Measurements from ENCODE around the gene HEYL. TPM values are rescaled to one million over a fixed set of nuclear protein-coding genes. Genes with fewer than 3 reads are reported as not detected.

HEYL gene
- total RNA-seq, 4 donors from 2014 or later: 0.42 to 3.0 (median 1.6) TPM

GRCh38 chr1:39623053-39623452 lies 16.4 kb downstream of the HEYL start:
- TF ChIP-seq POLR2A (IDR thresholded peaks at IDR 0.05) (no peak), CTCF (IDR thresholded peaks at IDR 0.05) (no peak)
- DNase-seq (ENCODE audit: low spot score in 2 of 2): no peak
- no peak overlapping the region for H3K4me3 ChIP-seq (ENCODE audit: low read depth, poor library complexity, severe bottlenecking)
- intact Hi-C loops (cut with DNase I; ENCODE audit: low total_unique reads): no loop called here
- WGBS, 2 donors: 41 to 59% methylated on average over 6 of the region's 6 CpGs

GRCh38 chr1:39622427-39622826 lies 17.0 kb downstream of the HEYL start:
- no peak for DNase-seq (ENCODE audit: low spot score in 2 of 2)
- H3K4me3 ChIP-seq (ENCODE audit: low read depth, poor library complexity, severe bottlenecking): no peak overlapping the region
- WGBS, 2 donors: 89 to 100% methylated on average over 3 of the region's 3 CpGs
- intact Hi-C loops (cut with DNase I; ENCODE audit: low total_unique reads): no loop called here
- no peak for TF ChIP-seq POLR2A (IDR thresholded peaks at IDR 0.05)
- no peak for TF ChIP-seq CTCF (IDR thresholded peaks at IDR 0.05)

GRCh38 chr1:39620659-39621165 lies 18.7 kb downstream of the HEYL start:
- H3K4me3 ChIP-seq (ENCODE audit: low read depth, poor library complexity, severe bottlenecking): no peak overlapping the region
- no peak for DNase-seq (ENCODE audit: low spot score in 2 of 2)
- TF ChIP-seq POLR2A (IDR thresholded peaks at IDR 0.05) (no peak), CTCF (IDR thresholded peaks at IDR 0.05) (no peak)
- 88 to 91% methylated on average over 3 of the region's 3 CpGs for WGBS, 2 donors
- intact Hi-C loops (cut with DNase I; ENCODE audit: low total_unique reads): no loop called here

GRCh38 chr1:39617488-39618049 lies 21.9 kb downstream of the HEYL start:
- TF ChIP-seq CTCF (IDR thresholded peaks at IDR 0.05) (no peak), POLR2A (IDR thresholded peaks at IDR 0.05) (no peak)
- WGBS, 2 donors: 77 to 91% methylated on average over 4 of the region's 4 CpGs
- intact Hi-C loops (cut with DNase I; ENCODE audit: low total_unique reads): loop anchor here (10.0 kb wide), 1 partner anchor 97 kb away; no protein-coding TSS in a partner anchor
- no peak for DNase-seq (ENCODE audit: low spot score in 2 of 2)
- no peak overlapping the region for H3K4me3 ChIP-seq (ENCODE audit: low read depth, poor library complexity, severe bottlenecking)

- H3K4me3 ChIP-seq (ENCODE audit: low read depth, poor library complexity, severe bottlenecking): no peak overlapping the region
- TF ChIP-seq POLR2A (IDR thresholded peaks at IDR 0.05): no peak
- no peak for TF ChIP-seq CTCF (IDR thresholded peaks at IDR 0.05)
- WGBS, 2 donors: 72 to 78% methylated on average over 8 of the region's 8 CpGs
- intact Hi-C loops (cut with DNase I; ENCODE audit: low total_unique reads): loop anchor here (10.0 kb wide), 1 partner anchor 100 kb away; no protein-coding TSS in a partner anchor
- DNase-seq (ENCODE audit: low spot score in 2 of 2): no peak
These were observed 24.3 kb downstream of the HEYL start for GRCh38 chr1:39615086-39615673.
